ENCODE data around the gene FNDC8.

Gene FNDC8

GRCh38 chr17:35130392-35130791 lies 9.0 kb downstream of the FNDC8 start:
- Histone ChIP-seq H4K20me1 (ENCODE audit: low read depth, low read length) (no peaks in the 10 kb centered on the region), H3K9ac (ENCODE audit: low read length) (no peak overlapping the region), H3K36me3 (ENCODE audit: low read length) (no peaks in the 10 kb centered on the region; the same call in 1 of the 2 replicates)

GRCh38 chr17:35132099-35132498 lies 10.7 kb downstream of the FNDC8 start:
- Histone ChIP-seq H3F3A (ENCODE audit: insufficient read depth) (0 out of 2 replicates have a peak, but pooled peaks cover 3% of the 10 kb centered on the region), H3K79me2 (ENCODE audit: insufficient read depth, low read length) (no peaks in the 10 kb centered on the region), H3K4me2 (ENCODE audit: low read depth, low read length, poor library complexity, severe bottlenecking) (no peak overlapping the region), H3K4me3 (ENCODE audit: insufficient read depth, low read length, poor library complexity, severe bottlenecking) (no peak overlapping the region), H3K36me3 (ENCODE audit: low read length) (no peaks in the 10 kb centered on the region; the same call in 1 of the 2 replicates), H3K9me2 (replicated peaks; ENCODE audit: insufficient read depth, low read length) (no peaks in the 10 kb centered on the region), H4K20me1 (ENCODE audit: low read depth, low read length) (no peaks in the 10 kb centered on the region), H3K9me3 (ENCODE audit: insufficient read depth, low read length) (no peaks in the 10 kb centered on the region), H2AFZ (ENCODE audit: low read depth, low read length, severe bottlenecking) (no peak overlapping the region), H3K27me3 (ENCODE audit: low read length) (no peaks in the 10 kb centered on the region), H3K9ac (ENCODE audit: low read length) (no peak overlapping the region), H3K27ac (ENCODE audit: low read depth, low read length) (no peak overlapping the region)
- no peak for TF ChIP-seq EZH2phosphoT487 (conservative IDR thresholded peaks at IDR 0.05; ENCODE audit: low read length)
- no peak for TF ChIP-seq CTCF (IDR thresholded peaks at IDR 0.05; ENCODE audit: insufficient read depth, low read length, poor library complexity, severe bottlenecking)

More at GRCh38 chr17:35130392-35130791, 9.0 kb downstream of the FNDC8 start:
- H3K4me2 ChIP-seq (ENCODE audit: low read depth, low read length, poor library complexity, severe bottlenecking): no peak overlapping the region
- H3F3A ChIP-seq (ENCODE audit: insufficient read depth): no peaks in the 10 kb centered on the region; the same call in 1 of the 2 replicates
- H2AFZ ChIP-seq (ENCODE audit: low read depth, low read length, severe bottlenecking): no peak overlapping the region
- H3K9me2 ChIP-seq (replicated peaks; ENCODE audit: insufficient read depth, low read length): no peaks in the 10 kb centered on the region
- no peaks in the 10 kb centered on the region for H3K27me3 ChIP-seq (ENCODE audit: low read length)
- H3K27ac ChIP-seq (ENCODE audit: low read depth, low read length): no peak overlapping the region
- no peak for TF ChIP-seq CTCF (IDR thresholded peaks at IDR 0.05; ENCODE audit: insufficient read depth, low read length, poor library complexity, severe bottlenecking)
- no peaks in the 10 kb centered on the region for H3K9me3 ChIP-seq (ENCODE audit: insufficient read depth, low read length)
- no peak overlapping the region for H3K4me3 ChIP-seq (ENCODE audit: insufficient read depth, low read length, poor library complexity, severe bottlenecking)
- H3K79me2 ChIP-seq (ENCODE audit: insufficient read depth, low read length): no peaks in the 10 kb centered on the region

GRCh38 chr17:35132816-35133550 lies 11.6 kb downstream of the FNDC8 start:
- Histone ChIP-seq H3K27me3 (ENCODE audit: low read length) (no peaks in the 10 kb centered on the region), H2AFZ (ENCODE audit: low read depth, low read length, severe bottlenecking) (no peak overlapping the region), H3F3A (ENCODE audit: insufficient read depth) (0 out of 2 replicates have a peak, but pooled peaks cover 3% of the 10 kb centered on the region), H3K9me3 (ENCODE audit: insufficient read depth, low read length) (no peaks in the 10 kb centered on the region), H3K27ac (ENCODE audit: low read depth, low read length) (no peak overlapping the region), H3K4me3 (ENCODE audit: insufficient read depth, low read length, poor library complexity, severe bottlenecking) (no peak overlapping the region), H3K79me2 (ENCODE audit: insufficient read depth, low read length) (no peaks in the 10 kb centered on the region), H4K20me1 (ENCODE audit: low read depth, low read length) (no peaks in the 10 kb centered on the region), H3K9ac (ENCODE audit: low read length) (no peak overlapping the region), H3K9me2 (replicated peaks; ENCODE audit: insufficient read depth, low read length) (no peaks in the 10 kb centered on the region), H3K36me3 (ENCODE audit: low read length) (peaks cover under 1% of the 10 kb centered on the region; the same call in 1 of the 2 replicates), H3K4me2 (ENCODE audit: low read depth, low read length, poor library complexity, severe bottlenecking) (no peak overlapping the region)
- TF ChIP-seq EZH2phosphoT487 (conservative IDR thresholded peaks at IDR 0.05; ENCODE audit: low read length) (no peak), CTCF (IDR thresholded peaks at IDR 0.05; ENCODE audit: insufficient read depth, low read length, poor library complexity, severe bottlenecking) (no peak)
